GM12878 (cell line): ENCODE measurements around the gene LEFTY1. TPM values are rescaled to one million over a fixed set of nuclear protein-coding genes. Genes with fewer than 3 reads are reported as not detected.

Experiments
- ATAC-seq: fragments of 200-7000 bp; cut with Tn5 transposase; 3 replicates; pipeline ENCODE4 v1.9.1; 2020; ENCODE audit warnings: mild to moderate bottlenecking, moderate library complexity
- BruUV-seq: library from RNA; stranded (reverse); fragments of 400-500 nt; replicated peaks from 2 replicates; lab custom pipeline; 2021; lab: Mats Ljungman, UMichigan
- CTCF ChIA-PET: fragments of 300-600 bp; sonication (Branson Sonifier 250); formaldehyde crosslinking; extraction: SDS; loops from one replicate; lab custom pipeline; 2021; ENCODE audit warnings: inconsistent platforms; lab: Yijun Ruan, JAX
- POLR2A ChIA-PET: fragments of 350-600 bp; formaldehyde crosslinking; extraction: SDS; loops from one replicate; lab custom pipeline; 2021; ENCODE audit warnings: inconsistent platforms; lab: Charles Lee
- RAD21 ChIA-PET: fragments of 300-600 bp; sonication (Branson Sonifier 250); formaldehyde crosslinking; loops from one replicate; lab custom pipeline; 2023; ENCODE audit warnings: antibody characterized with exemption; ENCODE audit not compliant: unreplicated experiment; lab: Charles Lee
- SMC1A ChIA-PET: fragments of 300-600 bp; sonication (Branson Sonifier 250); formaldehyde crosslinking; loops from one replicate; lab custom pipeline; 2023; ENCODE audit not compliant: unreplicated experiment, uncharacterized antibody; lab: Charles Lee
- DNase-seq: peaks from one replicate; pipeline ENCODE4 v3.0.0-alpha.2; 2011; ENCODE audit warnings: low read depth, low spot score
- FAIRE-seq: peaks from 3 replicates; lab custom pipeline; 2011; peaks lifted over from hg19 to GRCh38; lab: Jason Lieb, UNC
- H2AFZ ChIP-seq: 2 replicates; pipeline ENCODE4 v1.6.0; 2011; ENCODE audit warnings: low read depth, low read length, control low read depth; ENCODE audit not compliant: control insufficient read depth
- H3K27ac ChIP-seq: 2 replicates; pipeline ENCODE4 v1.5.1; 2011; ENCODE audit warnings: control low read depth; ENCODE audit not compliant: control insufficient read depth, insufficient read depth
- H3K27me3 ChIP-seq, 2 experiments: replicated peaks in 1 of 2; 2 replicates each; pipeline versions ENCODE4 v1.6.0 to v1.6.1; 2011; ENCODE audit warnings: low read length in 1 of 2; ENCODE audit not compliant: control insufficient read depth in 2 of 2, insufficient read depth in 2 of 2
- H3K36me3 ChIP-seq, 2 experiments: 2 replicates each; pipeline ENCODE4 v1.5.1; 2011; ENCODE audit warnings: low read length in 1 of 2; ENCODE audit not compliant: control insufficient read depth in 2 of 2, insufficient read depth in 2 of 2
- H3K4me1 ChIP-seq: 2 replicates; pipeline ENCODE4 v1.6.1; 2011; ENCODE audit warnings: mild to moderate bottlenecking, low read length, moderate library complexity, mixed read lengths; ENCODE audit not compliant: control insufficient read depth, insufficient read depth
- H3K4me2 ChIP-seq: 2 replicates; pipeline ENCODE4 v1.6.0; 2011; ENCODE audit warnings: control low read depth; ENCODE audit not compliant: control insufficient read depth, insufficient read depth
- H3K4me3 ChIP-seq: fragments of 200-600 bp; sonication (generic); 2 replicates; pipeline ENCODE4 v1.5.1; 2016
- H3K79me2 ChIP-seq: 2 replicates; pipeline ENCODE4 v1.6.0; 2011; ENCODE audit warnings: low read length; ENCODE audit not compliant: control insufficient read depth, insufficient read depth
- H3K9ac ChIP-seq: 2 replicates; pipeline ENCODE4 v1.8.0; 2011; ENCODE audit warnings: low read length, control low read depth, mixed read lengths; ENCODE audit not compliant: control insufficient read depth, insufficient read depth
- H3K9me3 ChIP-seq: replicated peaks from 3 replicates; pipeline ENCODE4 v1.5.1; 2011; ENCODE audit warnings: mild to moderate bottlenecking, low read length; ENCODE audit not compliant: control insufficient read depth, insufficient read depth
- H4K20me1 ChIP-seq: 2 replicates; pipeline ENCODE4 v1.6.0; 2011; ENCODE audit not compliant: control insufficient read depth, insufficient read depth
- BACH1 ChIP-seq: fragments of 450-650 bp; IDR thresholded peaks from 2 replicates; pipeline ENCODE4 v1.6.1; 2017; ENCODE audit warnings: mild to moderate bottlenecking, borderline replicate concordance
- CHD2 ChIP-seq: IDR thresholded peaks from 2 replicates; pipeline ENCODE4 v1.6.1; 2011; ENCODE audit warnings: low read depth, low read length, improper control_type of control experiment, borderline replicate concordance
- EGR1 ChIP-seq, 2 experiments: IDR thresholded peaks; 1 replicate in 1 of 2; 2 replicates in 1 of 2; pipeline ENCODE4 v1.6.1; 2011 to 2012; ENCODE audit warnings: low read depth in 2 of 2, low read length in 2 of 2, borderline replicate concordance in 1 of 2, mild to moderate bottlenecking in 1 of 2, moderate library complexity in 1 of 2
- HDAC2 ChIP-seq: fragments of 200-600 bp; sonication (generic); IDR thresholded peaks from 2 replicates; pipeline ENCODE4 v1.6.1; 2017
- NR2F1 ChIP-seq: fragments of 450-650 bp; conservative IDR thresholded peaks from 2 replicates; pipeline ENCODE4 v1.6.1; 2017; ENCODE audit warnings: mild to moderate bottlenecking
- PAX5 ChIP-seq: IDR thresholded peaks from 2 replicates; pipeline ENCODE4 v1.6.1; 2011; ENCODE audit warnings: low read depth, low read length, borderline replicate concordance
- POLR2AphosphoS5 ChIP-seq: IDR thresholded peaks from 2 replicates; pipeline ENCODE4 v1.6.1; 2011; ENCODE audit warnings: mild to moderate bottlenecking, low read length, inconsistent platforms
- TAF1 ChIP-seq: IDR thresholded peaks from 2 replicates; pipeline ENCODE4 v1.6.1; 2011; ENCODE audit warnings: mild to moderate bottlenecking, low read depth, low read length, borderline replicate concordance
- ZNF24 ChIP-seq: fragments of 450-650 bp; IDR thresholded peaks from 2 replicates; pipeline ENCODE4 v1.6.1; 2017; ENCODE audit warnings: antibody characterized with exemption, mild to moderate bottlenecking
- WGBS: methylation state at CpG from one replicate; pipeline ENCODE4 v1.1.6; 2016; ENCODE audit warnings: low lambda C conversion rate; ENCODE audit not compliant: insufficient replicate concordance, insufficient coverage; ENCODE audit errors: missing lambda C conversion rate; 5-methylcytosine and 5-hydroxymethylcytosine counted together
- in situ Hi-C: fragments of 300-500 bp; cut with MboI; formaldehyde crosslinking; loops from 9 replicates; pipeline ENCODE4 v1.14.3; 2018; ENCODE audit warnings: mixed read lengths
- intact Hi-C: fragments of 100-400 bp; cut with micrococcal nuclease; formaldehyde crosslinking; loops from one replicate; pipeline ENCODE4 v1.14.2; 2022; ENCODE audit not compliant: unreplicated experiment
- polyA plus RNA-seq, 11 experiments: library from polyadenylated mRNA; depleted of rRNA in 4 of 11; unstranded in 6 of 11; stranded (reverse) in 5 of 11; fragments of >200 nt; fragmentation: Nextera tagmentation in 4 of 11; fragmentation: Illumina TruSeq in 1 of 11; extraction: Ambion mirVana in 4 of 11; extraction: Trizol in 1 of 11; gene quantifications; 1 replicate in 1 of 11; 2 replicates in 10 of 11; pipeline versions ENCODE4 v1.2.1 to v1.2.3, GENCODE V29; 2011 to 2016; ENCODE audit warnings: inconsistent platforms in 2 of 11, missing spikeins in 2 of 11, low read depth in 1 of 11
- total RNA-seq, 4 experiments: library from RNA; depleted of rRNA in 3 of 4; stranded (reverse); fragments of >200 nt in 3 of 4; fragmentation: Illumina TruSeq in 1 of 4; extraction: Trizol in 1 of 4; gene quantifications; 2 replicates each; pipeline versions ENCODE4 v1.2.1 to v1.2.3, GENCODE V29; 2013 to 2021
- TF ChIP-seq, protein P1 (sequence below): IDR thresholded peaks from 2 replicates; pipeline ENCODE4 v1.6.1; 2011; ENCODE audit warnings: low read depth, low read length, improper control_type of control experiment, borderline replicate concordance
- TF ChIP-seq, protein P2 (sequence below): IDR thresholded peaks from 2 replicates; pipeline ENCODE4 v1.6.1; 2012; ENCODE audit warnings: mild to moderate bottlenecking, low read depth, low read length

LEFTY1 gene
- total and polyA plus RNA-seq, 10 of the 15 experiments (the other 5 are each of a cell fraction or from before 2014, with no cell fraction given), result 0.06 TPM; not detected in 8

DNA sequence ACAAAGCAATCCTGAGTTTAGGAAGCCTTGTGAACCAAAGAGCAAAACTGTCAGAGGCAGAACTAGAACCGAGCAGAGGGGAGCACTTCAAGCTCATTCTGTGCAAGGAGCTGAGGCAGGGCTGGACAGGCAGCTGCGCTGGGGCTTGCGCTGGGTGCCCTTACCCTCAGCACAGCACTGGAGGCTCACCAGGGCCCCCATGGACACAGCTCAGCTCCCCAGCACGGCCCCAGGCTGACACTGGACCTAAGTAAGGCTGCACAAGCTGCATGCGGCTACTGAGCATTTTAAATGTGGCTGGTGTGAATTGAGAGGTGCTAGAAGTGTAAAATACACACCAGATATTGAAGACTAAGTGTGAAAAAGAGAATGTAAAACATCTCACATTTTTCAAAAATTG is 28.8 kb downstream of the LEFTY1 start:
- no peaks in the 10 kb centered on the region for H4K20me1 ChIP-seq
- no peak overlapping the region for H3K4me3 ChIP-seq
- in situ Hi-C loops, result no loop called here
- H3K4me1 ChIP-seq, result peaks cover 6% of the 10 kb centered on the region
- no peaks in the 10 kb centered on the region for H3K9me3 ChIP-seq
- ATAC-seq (no peak), DNase-seq (no peak), FAIRE-seq (no peak)
- no peaks in the 10 kb centered on the region for H3K79me2 ChIP-seq
- no TSS peak for BruUV-seq
- ChIA-PET RAD21 (no interaction called here), SMC1A (no interaction called here), POLR2A (no interaction called here), CTCF (no interaction called here)
- TF ChIP-seq POLR2AphosphoS5 (no peak), BACH1 (no peak), NR2F1 (no peak), ZNF24 (no peak), CHD2 (no peak), EGR1 (IDR thresholded peaks at IDR 0.05; ENCODE audit: borderline replicate concordance in 1 of 2, low read depth in 2 of 2, low read length in 2 of 2) (no peak), TAF1 (no peak), PAX5 (no peak), HDAC2 (no peak)
- TF ChIP-seq, protein P1, sequence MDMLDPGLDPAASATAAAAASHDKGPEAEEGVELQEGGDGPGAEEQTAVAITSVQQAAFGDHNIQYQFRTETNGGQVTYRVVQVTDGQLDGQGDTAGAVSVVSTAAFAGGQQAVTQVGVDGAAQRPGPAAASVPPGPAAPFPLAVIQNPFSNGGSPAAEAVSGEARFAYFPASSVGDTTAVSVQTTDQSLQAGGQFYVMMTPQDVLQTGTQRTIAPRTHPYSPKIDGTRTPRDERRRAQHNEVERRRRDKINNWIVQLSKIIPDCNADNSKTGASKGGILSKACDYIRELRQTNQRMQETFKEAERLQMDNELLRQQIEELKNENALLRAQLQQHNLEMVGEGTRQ, result no peak
- TF ChIP-seq, protein P2, sequence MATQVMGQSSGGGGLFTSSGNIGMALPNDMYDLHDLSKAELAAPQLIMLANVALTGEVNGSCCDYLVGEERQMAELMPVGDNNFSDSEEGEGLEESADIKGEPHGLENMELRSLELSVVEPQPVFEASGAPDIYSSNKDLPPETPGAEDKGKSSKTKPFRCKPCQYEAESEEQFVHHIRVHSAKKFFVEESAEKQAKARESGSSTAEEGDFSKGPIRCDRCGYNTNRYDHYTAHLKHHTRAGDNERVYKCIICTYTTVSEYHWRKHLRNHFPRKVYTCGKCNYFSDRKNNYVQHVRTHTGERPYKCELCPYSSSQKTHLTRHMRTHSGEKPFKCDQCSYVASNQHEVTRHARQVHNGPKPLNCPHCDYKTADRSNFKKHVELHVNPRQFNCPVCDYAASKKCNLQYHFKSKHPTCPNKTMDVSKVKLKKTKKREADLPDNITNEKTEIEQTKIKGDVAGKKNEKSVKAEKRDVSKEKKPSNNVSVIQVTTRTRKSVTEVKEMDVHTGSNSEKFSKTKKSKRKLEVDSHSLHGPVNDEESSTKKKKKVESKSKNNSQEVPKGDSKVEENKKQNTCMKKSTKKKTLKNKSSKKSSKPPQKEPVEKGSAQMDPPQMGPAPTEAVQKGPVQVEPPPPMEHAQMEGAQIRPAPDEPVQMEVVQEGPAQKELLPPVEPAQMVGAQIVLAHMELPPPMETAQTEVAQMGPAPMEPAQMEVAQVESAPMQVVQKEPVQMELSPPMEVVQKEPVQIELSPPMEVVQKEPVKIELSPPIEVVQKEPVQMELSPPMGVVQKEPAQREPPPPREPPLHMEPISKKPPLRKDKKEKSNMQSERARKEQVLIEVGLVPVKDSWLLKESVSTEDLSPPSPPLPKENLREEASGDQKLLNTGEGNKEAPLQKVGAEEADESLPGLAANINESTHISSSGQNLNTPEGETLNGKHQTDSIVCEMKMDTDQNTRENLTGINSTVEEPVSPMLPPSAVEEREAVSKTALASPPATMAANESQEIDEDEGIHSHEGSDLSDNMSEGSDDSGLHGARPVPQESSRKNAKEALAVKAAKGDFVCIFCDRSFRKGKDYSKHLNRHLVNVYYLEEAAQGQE, result no peak
- no peaks in the 10 kb centered on the region for H3K27me3 ChIP-seq
- intact Hi-C loops, result no loop called here
- 99% methylated on average over 5 of the region's 5 CpGs for WGBS
- H3K4me2 ChIP-seq, result no peak overlapping the region
- no peak overlapping the region for H3K27ac ChIP-seq
- no peak overlapping the region for H2AFZ ChIP-seq
- H3K36me3 ChIP-seq, result peaks cover 9 to 13% of the 10 kb centered on the region in 2 experiments
- no peak overlapping the region for H3K9ac ChIP-seq
